GM18867 (cell line): Measurements from ENCODE around the gene NINJ2.
"Not testable (repeated sequence)": the region's sequence is repeated elsewhere in the genome, so short reads cannot be mapped to it uniquely, and the experiment has no call there.

Experiments used
- ATAC-seq: cut with Tn5 transposase; IDR thresholded peaks from one replicate; pipeline ENCODE4 v1.9.1; 2021; ENCODE audit warnings: mild to moderate bottlenecking, moderate library complexity; ENCODE audit not compliant: unreplicated experiment

Gene NINJ2, protein sequence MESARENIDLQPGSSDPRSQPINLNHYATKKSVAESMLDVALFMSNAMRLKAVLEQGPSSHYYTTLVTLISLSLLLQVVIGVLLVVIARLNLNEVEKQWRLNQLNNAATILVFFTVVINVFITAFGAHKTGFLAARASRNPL

GRCh38 chr12:663293-663871 lies at the start of gene NINJ2:
Gene NINJ2 (minus strand): TSS chr12:663445. CDS start chr12:663360, 85 bp downstream.
- no peak for ATAC-seq

DNA sequence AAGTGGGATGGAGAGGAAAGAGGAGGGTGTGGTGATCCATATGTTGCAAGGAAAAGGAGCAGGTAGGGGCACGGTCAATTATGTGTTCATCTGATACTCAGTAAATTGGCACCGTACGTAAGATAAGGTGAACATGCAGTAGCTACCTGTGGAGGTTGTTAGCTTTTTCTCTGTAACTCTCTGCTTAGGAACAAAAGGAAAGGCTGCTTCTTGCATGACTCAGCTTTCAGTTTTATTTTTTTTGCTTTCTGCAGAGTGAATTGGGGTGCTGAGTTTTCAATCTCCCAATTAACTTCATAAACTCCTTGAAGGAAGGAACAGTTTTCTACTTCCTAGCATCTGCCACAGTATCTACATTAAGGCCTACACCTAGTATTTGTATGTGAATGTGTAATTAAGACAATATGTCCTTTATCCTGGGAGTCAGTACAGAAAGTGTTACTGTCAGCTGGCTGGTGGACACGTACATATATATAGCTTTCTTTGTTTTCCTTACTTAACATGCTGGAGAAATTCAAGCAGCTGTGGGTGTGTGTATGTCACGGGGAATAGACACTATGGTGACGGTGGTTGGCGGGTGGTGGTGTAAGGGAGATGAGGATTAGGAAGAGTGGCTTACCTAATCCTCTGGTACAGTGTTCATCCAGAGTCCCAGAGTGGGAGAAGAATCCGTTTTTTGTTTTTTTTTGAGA lies 49.1 kb upstream of the NINJ2 start:
- no peak for ATAC-seq

- no peak for ATAC-seq
These were observed 46.3 kb upstream of the NINJ2 start for GRCh38 chr12:709455-710020.

DNA sequence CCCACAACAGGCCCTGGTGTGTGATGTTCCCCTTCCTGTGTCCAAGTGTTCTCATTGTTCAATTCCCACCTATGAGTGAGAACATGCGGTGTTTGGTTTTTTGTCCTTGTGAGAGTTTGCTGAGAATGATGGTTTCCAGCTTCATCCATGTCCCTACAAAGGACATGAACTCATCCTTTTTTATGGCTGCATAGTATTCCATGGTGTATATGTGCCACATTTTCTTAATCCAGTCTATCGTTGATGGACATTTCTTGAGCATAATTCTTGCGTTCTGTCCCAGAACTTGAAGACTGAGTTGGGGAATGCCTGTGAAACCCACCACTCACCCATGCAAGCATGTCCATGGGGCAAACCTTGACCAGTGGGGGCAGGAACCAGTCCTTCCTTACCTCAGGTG lies 44.8 kb upstream of the NINJ2 start:
- ATAC-seq: not testable (repeated sequence)

- no peak for ATAC-seq
These were observed 41.4 kb upstream of the NINJ2 start for GRCh38 chr12:704516-705242.

DNA sequence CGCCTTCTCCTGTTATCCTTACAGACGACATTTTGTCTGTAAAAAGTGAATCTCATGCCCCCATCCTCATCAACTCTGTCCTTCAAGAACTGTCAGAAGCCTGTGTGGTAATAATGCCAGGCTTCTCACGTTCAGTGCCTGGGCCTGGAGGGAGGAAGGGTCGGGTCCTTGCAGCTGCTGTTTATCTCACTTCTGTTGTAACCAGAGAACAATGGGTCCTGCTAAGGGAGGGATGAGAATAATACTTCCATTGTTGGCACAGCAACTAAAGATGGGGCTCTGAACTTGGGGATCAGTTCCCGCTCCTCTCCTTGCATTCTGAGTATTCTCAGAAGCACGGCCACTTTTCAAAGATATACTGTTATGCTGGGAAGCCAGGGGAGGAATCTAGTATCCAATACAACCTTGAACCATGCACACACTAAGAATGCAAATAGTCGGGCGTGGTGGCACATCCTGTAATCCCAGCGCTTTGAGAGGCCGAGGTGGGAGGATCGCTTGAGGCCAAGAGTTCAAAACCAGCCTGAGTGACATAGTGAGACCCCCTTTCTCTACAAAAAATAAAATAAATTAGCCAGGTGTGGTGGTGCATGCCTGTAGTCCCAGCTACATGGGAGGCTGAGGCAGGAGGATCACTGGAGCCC lies 38.8 kb upstream of the NINJ2 start:
- no peak for ATAC-seq

- ATAC-seq: no peak
These were observed 36.8 kb upstream of the NINJ2 start for GRCh38 chr12:700016-700415.

DNA sequence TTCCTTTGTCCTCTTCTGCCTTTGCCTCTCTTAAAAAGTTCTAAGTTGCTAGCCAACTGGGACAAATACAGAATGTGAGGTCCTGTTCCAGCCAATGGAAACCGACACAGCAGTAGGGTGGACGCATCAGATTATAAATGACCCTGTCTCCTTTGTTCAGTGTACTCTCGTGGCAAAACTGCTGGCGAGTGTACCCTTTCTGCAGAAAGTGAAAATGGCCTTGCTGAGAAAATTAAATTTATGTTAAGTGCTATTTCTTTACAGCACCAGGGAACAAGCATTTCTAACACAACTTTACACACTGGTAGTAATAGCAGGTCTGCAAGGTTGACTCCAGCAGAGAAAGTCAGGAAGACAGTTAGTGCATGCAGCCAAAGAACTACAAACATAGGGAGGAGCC lies 35.0 kb upstream of the NINJ2 start:
- ATAC-seq: not testable (repeated sequence)

- no peak for ATAC-seq
These were observed 34.2 kb upstream of the NINJ2 start for GRCh38 chr12:697481-697880.

DNA sequence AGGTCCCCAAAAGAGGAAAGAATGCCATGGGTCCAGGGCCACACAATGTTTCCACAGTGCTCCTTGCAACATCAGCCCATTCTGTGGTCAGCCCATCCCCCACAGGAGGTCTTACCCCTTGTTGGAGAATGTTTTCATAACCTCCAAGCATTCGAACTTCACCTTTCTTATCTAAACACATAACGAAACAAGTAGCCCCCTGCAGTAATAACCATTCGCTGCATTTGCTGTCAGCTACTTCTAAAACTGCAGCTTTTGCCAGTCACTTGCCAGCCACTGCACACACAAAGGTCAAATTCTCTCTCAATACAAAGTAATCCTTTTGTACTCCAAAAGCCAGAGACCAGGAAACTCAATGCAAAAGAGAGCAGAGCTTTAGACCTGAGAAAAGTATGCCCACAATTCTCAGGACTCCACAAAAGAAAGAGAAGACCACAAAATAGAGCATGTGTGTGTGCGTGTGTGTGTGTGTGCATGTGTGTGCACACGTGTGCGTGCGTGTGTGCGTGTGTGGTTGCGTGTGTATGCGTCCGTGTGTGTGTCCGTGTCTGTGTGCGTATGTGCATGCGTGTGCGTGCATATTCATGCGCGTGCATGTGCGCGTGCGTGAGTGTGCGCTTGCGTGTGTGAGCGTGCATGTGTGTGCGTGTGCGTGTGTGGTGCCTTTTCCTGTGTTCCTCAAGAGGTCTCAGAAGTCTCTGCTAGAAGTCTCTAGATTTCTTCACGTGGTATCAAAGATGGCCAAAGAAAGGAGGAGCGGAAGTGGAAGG lies 31.7 kb upstream of the NINJ2 start:
- ATAC-seq: no peak

GRCh38 chr12:693934-694533 lies 30.8 kb upstream of the NINJ2 start:
- ATAC-seq: no peak

GRCh38 chr12:692274-692673 lies 29.0 kb upstream of the NINJ2 start:
- ATAC-seq: no peak

DNA sequence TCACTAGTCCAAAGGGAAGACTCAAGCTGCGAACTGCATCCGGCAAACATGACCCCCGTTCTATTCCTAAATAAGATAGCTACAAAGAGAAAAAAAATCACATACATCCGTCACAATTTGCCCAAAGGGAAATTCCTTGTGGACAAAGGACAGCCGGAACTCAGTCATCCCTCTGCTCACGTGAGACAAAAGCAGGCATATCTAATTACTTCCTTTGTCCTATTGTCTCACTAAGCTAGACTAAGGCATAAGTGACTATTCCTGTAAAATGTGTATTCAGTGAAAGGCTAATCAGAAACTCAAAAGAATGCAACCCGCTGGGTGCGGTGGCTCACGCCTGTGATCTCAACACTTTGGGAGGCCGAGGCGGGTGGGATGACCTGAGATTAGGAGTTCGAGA lies 27.2 kb upstream of the NINJ2 start:
- ATAC-seq: no peak

DNA sequence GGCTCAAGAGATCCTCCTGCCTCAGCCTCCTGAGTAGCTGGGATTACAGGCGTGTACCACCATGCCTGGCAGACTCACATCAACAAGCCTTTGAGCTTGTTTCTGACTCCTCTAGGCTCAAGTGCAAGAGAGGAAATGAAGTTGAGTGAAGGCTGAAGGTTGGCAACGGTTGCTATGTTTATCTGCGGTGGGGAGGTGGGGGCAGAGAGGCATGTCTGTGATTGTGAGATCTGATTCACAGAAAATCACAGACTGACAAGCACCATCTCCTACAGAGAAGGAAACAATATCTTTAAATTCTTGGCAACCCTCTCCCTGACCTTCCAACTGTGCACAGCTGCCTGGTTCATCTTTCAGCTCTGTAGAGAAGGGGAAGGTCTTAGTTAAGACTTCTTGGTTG lies 22.1 kb upstream of the NINJ2 start:
- peak; percentile 65 for ATAC-seq

DNA sequence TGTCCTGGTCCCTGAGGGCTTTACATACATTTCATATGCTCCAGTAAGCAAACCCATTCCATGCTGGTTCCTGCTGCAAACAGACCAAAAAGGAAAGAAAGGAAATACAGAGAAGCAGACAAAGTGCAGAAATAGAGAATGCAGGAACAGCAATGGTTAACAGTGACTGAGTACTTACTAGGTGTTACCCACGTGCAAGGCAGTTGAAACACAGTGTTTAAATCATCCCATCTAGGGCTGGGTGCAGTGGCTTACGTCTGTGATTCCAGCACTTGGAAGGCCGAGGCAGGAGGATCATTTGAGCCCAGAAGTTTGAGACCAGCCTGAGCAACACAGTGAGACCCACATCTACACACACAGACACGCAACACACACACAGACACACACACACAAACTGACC lies 21.2 kb upstream of the NINJ2 start:
- no peak for ATAC-seq

- no peak for ATAC-seq
These were observed 18.5 kb upstream of the NINJ2 start for GRCh38 chr12:681568-682256.

GRCh38 chr12:678747-679712 lies 15.8 kb upstream of the NINJ2 start:
- ATAC-seq: no peak

GRCh38 chr12:675562-675961 lies 12.3 kb upstream of the NINJ2 start:
- ATAC-seq: no peak
